PC-3 (cell line): Measurements from ENCODE around the gene ABCG4. TPM values are rescaled to one million over a fixed set of nuclear protein-coding genes. Genes with fewer than 3 reads are reported as not detected.
"Not testable (repeated sequence)": the region's sequence is repeated elsewhere in the genome, so short reads cannot be mapped to it uniquely, and the experiment has no call there.

Experiments used
- ATAC-seq: fragments of 200-7000 bp; cut with Tn5 transposase; 2 replicates; pipeline ENCODE4 v1.9.1; 2020; ENCODE audit warnings: mild to moderate bottlenecking, moderate library complexity
- BruUV-seq: library from RNA; stranded (reverse); fragments of 400-500 nt; replicated peaks from 2 replicates; lab custom pipeline; 2021; lab: Mats Ljungman, UMichigan
- CTCF ChIA-PET: fragments of 300-600 bp; sonication (Branson Sonifier 250); formaldehyde crosslinking; loops from one replicate; lab custom pipeline; 2022; ENCODE audit warnings: antibody characterized with exemption; lab: Charles Lee
- POLR2A ChIA-PET: fragments of 300-600 bp; sonication (Branson Sonifier 250); formaldehyde crosslinking; loops from one replicate; lab custom pipeline; 2022; ENCODE audit warnings: antibody characterized with exemption; ENCODE audit not compliant: unreplicated experiment; lab: Charles Lee
- DNase-seq: peaks from one replicate; pipeline ENCODE4 v3.0.0-alpha.2; 2015
- H2AFZ ChIP-seq: fragments of 300-600 bp; sonication (generic); 2 replicates; pipeline ENCODE4 v1.6.0; 2016; ENCODE audit warnings: antibody characterized with exemption, low read length
- H3F3A ChIP-seq: fragments of 300-600 bp; sonication (generic); one replicate; pipeline ENCODE4 v1.6.0; 2017; ENCODE audit warnings: antibody characterized with exemption, low read length, control low read depth, mild to moderate bottlenecking; ENCODE audit not compliant: unreplicated experiment
- H3K27ac ChIP-seq: fragments of 300-600 bp; sonication (generic); 2 replicates; pipeline ENCODE4 v1.5.1; 2016; ENCODE audit warnings: mild to moderate bottlenecking, low read length
- H3K27me3 ChIP-seq: fragments of 300-600 bp; sonication (generic); 2 replicates; pipeline ENCODE4 v1.6.1; 2016; ENCODE audit warnings: low read length, mixed read lengths
- H3K36me3 ChIP-seq: fragments of 300-600 bp; sonication (generic); 2 replicates; pipeline ENCODE4 v1.6.1; 2016; ENCODE audit warnings: low read depth, mixed run types, low read length, mixed read lengths
- H3K4me1 ChIP-seq: fragments of 300-600 bp; sonication (generic); 2 replicates; pipeline ENCODE4 v1.5.1; 2016; ENCODE audit warnings: low read length; ENCODE audit not compliant: insufficient read depth
- H3K4me2 ChIP-seq: fragments of 300-600 bp; sonication (generic); 2 replicates; pipeline ENCODE4 v1.6.0; 2016; ENCODE audit warnings: low read length
- H3K4me3 ChIP-seq: fragments of 300-600 bp; sonication (generic); 2 replicates; pipeline ENCODE4 v1.5.1; 2016; ENCODE audit warnings: mild to moderate bottlenecking, low read length, mixed read lengths
- H3K79me2 ChIP-seq: fragments of 300-600 bp; sonication (generic); 2 replicates; pipeline ENCODE4 v1.6.1; 2017; ENCODE audit warnings: low read length, mixed read lengths
- H3K9ac ChIP-seq: fragments of 300-600 bp; sonication (generic); 2 replicates; pipeline ENCODE4 v1.6.0; 2016; ENCODE audit warnings: mild to moderate bottlenecking, low read length
- H3K9me2 ChIP-seq: fragments of 300-600 bp; sonication (generic); replicated peaks from 2 replicates; pipeline ENCODE4 v1.6.1; 2016; ENCODE audit warnings: mixed run types, low read length, mixed read lengths
- H3K9me3 ChIP-seq: fragments of 300-600 bp; sonication (generic); 2 replicates; pipeline ENCODE4 v1.6.1; 2016; ENCODE audit warnings: low read length, mixed read lengths
- H4K20me1 ChIP-seq: fragments of 300-600 bp; sonication (generic); 2 replicates; pipeline ENCODE4 v1.6.1; 2016; ENCODE audit warnings: low read length, mixed read lengths
- CTCF ChIP-seq: fragments of 300-600 bp; sonication (generic); conservative IDR thresholded peaks from 2 replicates; pipeline ENCODE4 v1.5.1; 2017; ENCODE audit warnings: antibody characterized with exemption, low read depth, mild to moderate bottlenecking, low read length
- EZH2 ChIP-seq: fragments of 300-600 bp; sonication (generic); IDR thresholded peaks from one replicate; pipeline ENCODE4 v1.6.1; 2017; ENCODE audit warnings: antibody characterized with exemption, mild to moderate bottlenecking, low read length; ENCODE audit not compliant: unreplicated experiment
- EZH2phosphoT487 ChIP-seq: fragments of 300-600 bp; sonication (generic); IDR thresholded peaks from 2 replicates; pipeline ENCODE4 v1.6.1; 2018; ENCODE audit warnings: mild to moderate bottlenecking, antibody characterized with exemption, low read length, borderline replicate concordance
- intact Hi-C: fragments of 100-400 bp; cut with micrococcal nuclease; formaldehyde crosslinking; loops from 2 replicates; pipeline ENCODE4 v1.9.0; 2023
- total RNA-seq: library from RNA; depleted of rRNA; stranded (reverse); fragments of >200 nt; gene quantifications from 2 replicates; pipeline ENCODE4 v1.2.3, GENCODE V29; 2014

ABCG4 gene
- total RNA-seq, 1 experiment from 2014 or later: 0.15 TPM

DNA sequence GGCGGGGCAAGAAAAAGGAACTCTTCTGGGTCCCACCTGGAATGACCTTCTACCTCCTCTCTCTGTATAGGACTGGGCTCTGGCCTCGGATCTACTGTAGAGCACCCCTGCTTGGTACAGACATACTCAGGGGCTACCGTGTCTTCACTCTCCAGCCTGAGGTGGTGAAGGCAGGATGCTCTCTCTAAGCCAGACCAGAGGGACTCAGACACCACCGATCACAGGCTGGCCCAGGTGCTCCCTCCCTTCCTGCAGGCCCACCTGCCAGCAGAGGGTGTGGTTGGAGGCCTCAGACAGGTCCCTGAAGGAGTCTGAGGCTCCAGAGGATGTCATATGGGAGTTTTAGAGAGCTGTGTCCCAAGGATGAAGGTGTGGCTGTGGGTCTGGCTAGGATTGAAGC, 40.5 kb downstream of the ABCG4 start:
- Histone ChIP-seq H3K9ac (no peak overlapping the region), H3K4me3 (no peak overlapping the region), H3K27me3 (no peaks in the 10 kb centered on the region), H3K9me3 (no peaks in the 10 kb centered on the region), H3K4me1 (peaks cover 23% of the 10 kb centered on the region), H2AFZ (no peak overlapping the region), H3F3A (no peaks in the 10 kb centered on the region), H4K20me1 (no peaks in the 10 kb centered on the region), H3K27ac (no peak overlapping the region), H3K79me2 (no peaks in the 10 kb centered on the region), H3K9me2 (no peaks in the 10 kb centered on the region), H3K4me2 (no peak overlapping the region), H3K36me3 (no peaks in the 10 kb centered on the region)
- BruUV-seq: no TSS peak
- no peak for DNase-seq
- no peak for ATAC-seq
- ChIA-PET CTCF (no interaction called here), POLR2A (no interaction called here)
- TF ChIP-seq EZH2 (no peak), CTCF (no peak), EZH2phosphoT487 (no peak)
- intact Hi-C loops: no loop called here

GRCh38 chr11:119190531-119190930, 41.7 kb downstream of the ABCG4 start:
- Histone ChIP-seq H3K27me3 (no peaks in the 10 kb centered on the region), H3K9ac (no peak overlapping the region), H2AFZ (no peak overlapping the region), H3K36me3 (no peaks in the 10 kb centered on the region), H3K4me2 (no peak overlapping the region), H3K9me3 (no peaks in the 10 kb centered on the region), H3K27ac (no peak overlapping the region), H3K9me2 (no peaks in the 10 kb centered on the region), H4K20me1 (no peaks in the 10 kb centered on the region), H3F3A (no peaks in the 10 kb centered on the region), H3K4me3 (no peak overlapping the region), H3K79me2 (no peaks in the 10 kb centered on the region), H3K4me1 (peaks cover 23% of the 10 kb centered on the region)
- no peak for DNase-seq
- intact Hi-C loops: no loop called here
- BruUV-seq: no TSS peak
- TF ChIP-seq EZH2 (no peak), CTCF (no peak), EZH2phosphoT487 (no peak)
- ATAC-seq: no peak
- ChIA-PET CTCF (no interaction called here), POLR2A (no interaction called here)

- intact Hi-C loops: not testable (repeated sequence)
Observed at GRCh38 chr11:119191265-119191664, 42.4 kb downstream of the ABCG4 start.

More at GRCh38 chr11:119191265-119191664, 42.4 kb downstream of the ABCG4 start:
- not testable (repeated sequence) for H3K9me2 ChIP-seq, H3K27me3 ChIP-seq, H2AFZ ChIP-seq, H3K79me2 ChIP-seq, H3K4me3 ChIP-seq, H3K27ac ChIP-seq, H3K36me3 ChIP-seq, H3K9ac ChIP-seq, H4K20me1 ChIP-seq, H3F3A ChIP-seq, BruUV-seq, H3K9me3 ChIP-seq
- POLR2A ChIA-PET: interaction anchor here (0.6 kb wide), 1 partner anchor 13 kb away, joined by 4 read pairs; no protein-coding TSS in a partner anchor
- ATAC-seq (peak; percentile 83), DNase-seq (peak; percentile 93)
- CTCF ChIA-PET: interaction anchor here (0.6 kb wide), 1 partner anchor 24 kb away, joined by 3 read pairs; no protein-coding TSS in a partner anchor
- Histone ChIP-seq H3K4me2 (0 out of 2 replicates have a peak overlapping the region, but pooled peaks have one; percentile 26), H3K4me1 (peaks cover 23% of the 10 kb centered on the region)
